Prostate gland (tissue), 2 donors: ENCODE results near the gene ZNF777. TPM values are rescaled to one million over a fixed set of nuclear protein-coding genes. Genes with fewer than 3 reads are reported as not detected.

Experiments
- DNase-seq: peaks from one replicate; pipeline ENCODE4 v3.0.0-alpha.2; 2019; ENCODE audit warnings: low spot score
- H3K27ac ChIP-seq, 2 donors: fragments of 200-600 bp; sonication (generic); 2 replicates each; pipeline ENCODE4 v1.5.1; 2017 to 2019
- H3K27me3 ChIP-seq: fragments of 200-600 bp; sonication (generic); replicated peaks from 2 replicates; pipeline ENCODE4 v1.5.1; 2019; ENCODE audit not compliant: insufficient read depth
- H3K36me3 ChIP-seq, 2 donors: fragments of 200-600 bp; sonication (generic); 1 replicate in 1 of 2; 2 replicates in 1 of 2; pipeline versions ENCODE4 v1.5.1 to v1.8.1; 2017 to 2019
- H3K4me1 ChIP-seq: fragments of 200-600 bp; sonication (generic); replicated peaks from 2 replicates; pipeline ENCODE4 v1.5.1; 2019
- H3K4me3 ChIP-seq, 2 donors: fragments of 200-600 bp; sonication (generic); 2 replicates each; pipeline ENCODE4 v1.5.1; 2017 to 2019
- H3K9me3 ChIP-seq: fragments of 200-600 bp; sonication (generic); 2 replicates; pipeline ENCODE4 v1.5.1; 2017
- POLR2A ChIP-seq: fragments of 450-650 bp; IDR thresholded peaks from one replicate; pipeline ENCODE4 v1.6.1; 2016; ENCODE audit warnings: antibody characterized with exemption, mild to moderate bottlenecking
- POLR2AphosphoS5 ChIP-seq: sonication (generic); formaldehyde crosslinking; IDR thresholded peaks from one replicate; pipeline ENCODE4 v1.6.1; 2017; ENCODE audit warnings: antibody characterized with exemption
- WGBS: methylation state at CpG from one replicate; pipeline ENCODE4 v1.1.5; 2018; 5-methylcytosine and 5-hydroxymethylcytosine counted together
- intact Hi-C: fragments of 100-400 bp; cut with DNase I; formaldehyde crosslinking; loops from one replicate; pipeline ENCODE4 v1.14.2; 2022
- total RNA-seq, 2 donors: library from RNA; depleted of rRNA; stranded (reverse); fragments of >200 nt; gene quantifications; one replicate each; pipeline ENCODE4 v1.1.0, GENCODE V29; 2016
- TF ChIP-seq, protein P1 (sequence below), 4 experiments: fragments of 200-600 bp in 2 of 4; fragments of 450-650 bp in 2 of 4; sonication (generic) in 2 of 4; IDR thresholded peaks; 1 replicate in 3 of 4; 2 replicates in 1 of 4; pipeline ENCODE4 v1.5.1; 2016 to 2019; ENCODE audit warnings: antibody characterized with exemption in 4 of 4, mild to moderate bottlenecking in 2 of 4, moderate library complexity in 2 of 4

Gene ZNF777
- total RNA-seq, 2 donors from 2014 or later, result 19.5 to 26.2 TPM

DNA sequence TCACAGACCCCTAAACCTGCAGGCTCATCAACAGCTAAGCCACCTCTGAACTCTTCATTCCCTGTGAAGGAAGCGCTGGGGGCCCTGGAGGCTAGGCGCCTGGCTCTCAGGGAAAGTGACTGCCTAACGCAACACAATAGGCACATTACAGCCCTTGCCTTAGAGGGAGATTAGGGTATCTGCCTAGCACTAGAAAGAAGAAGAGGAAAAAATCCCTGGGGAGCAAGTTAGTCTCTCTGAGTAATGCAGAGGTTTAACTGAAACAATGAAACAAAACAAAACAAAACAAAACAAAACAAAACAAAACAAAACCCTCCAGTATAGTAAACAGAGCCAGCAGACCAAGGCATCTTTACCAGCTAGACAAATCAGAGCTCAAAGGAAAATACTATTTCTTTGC, 2.6 kb downstream of the ZNF777 start:
- no peak for DNase-seq
- intact Hi-C loops, result no loop called here
- peaks cover 9% of the 10 kb centered on the region in 2 donors for H3K36me3 ChIP-seq
- no peak for TF ChIP-seq POLR2AphosphoS5
- no peaks in the 10 kb centered on the region for H3K9me3 ChIP-seq
- H3K27ac ChIP-seq, result no peak overlapping the region
- H3K4me1 ChIP-seq, result peaks cover 12% of the 10 kb centered on the region
- 87% methylated on average over 3 of the region's 3 CpGs for WGBS
- no peak overlapping the region for H3K4me3 ChIP-seq
- no peaks in the 10 kb centered on the region for H3K27me3 ChIP-seq

DNA sequence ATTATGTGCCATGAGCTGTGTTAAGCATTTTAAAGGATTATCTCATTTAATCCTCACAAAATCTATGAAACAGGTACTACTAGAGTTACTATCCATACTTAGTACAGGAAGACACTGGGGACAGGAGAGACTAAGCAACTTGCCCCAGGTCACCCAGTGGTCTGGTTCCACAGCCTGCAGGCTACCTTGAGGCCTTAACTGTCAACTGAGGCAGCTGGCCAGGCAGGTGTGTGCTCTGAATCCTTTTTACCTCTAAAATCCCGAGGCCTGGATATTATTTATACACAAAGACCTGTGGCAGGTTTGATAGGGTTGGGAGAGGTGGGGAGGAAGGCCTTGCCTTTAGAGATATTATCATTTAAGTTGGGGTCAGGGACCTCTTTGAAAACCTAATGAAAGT, 3.1 kb downstream of the ZNF777 start:
- no peaks in the 10 kb centered on the region for H3K27me3 ChIP-seq
- H3K27ac ChIP-seq, result no peak overlapping the region
- TF ChIP-seq POLR2AphosphoS5 (no peak), POLR2A (no peak)
- TF ChIP-seq, protein P1, sequence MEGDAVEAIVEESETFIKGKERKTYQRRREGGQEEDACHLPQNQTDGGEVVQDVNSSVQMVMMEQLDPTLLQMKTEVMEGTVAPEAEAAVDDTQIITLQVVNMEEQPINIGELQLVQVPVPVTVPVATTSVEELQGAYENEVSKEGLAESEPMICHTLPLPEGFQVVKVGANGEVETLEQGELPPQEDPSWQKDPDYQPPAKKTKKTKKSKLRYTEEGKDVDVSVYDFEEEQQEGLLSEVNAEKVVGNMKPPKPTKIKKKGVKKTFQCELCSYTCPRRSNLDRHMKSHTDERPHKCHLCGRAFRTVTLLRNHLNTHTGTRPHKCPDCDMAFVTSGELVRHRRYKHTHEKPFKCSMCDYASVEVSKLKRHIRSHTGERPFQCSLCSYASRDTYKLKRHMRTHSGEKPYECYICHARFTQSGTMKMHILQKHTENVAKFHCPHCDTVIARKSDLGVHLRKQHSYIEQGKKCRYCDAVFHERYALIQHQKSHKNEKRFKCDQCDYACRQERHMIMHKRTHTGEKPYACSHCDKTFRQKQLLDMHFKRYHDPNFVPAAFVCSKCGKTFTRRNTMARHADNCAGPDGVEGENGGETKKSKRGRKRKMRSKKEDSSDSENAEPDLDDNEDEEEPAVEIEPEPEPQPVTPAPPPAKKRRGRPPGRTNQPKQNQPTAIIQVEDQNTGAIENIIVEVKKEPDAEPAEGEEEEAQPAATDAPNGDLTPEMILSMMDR (IDR thresholded peaks at IDR 0.05), result no peak
- peaks cover 9% of the 10 kb centered on the region in 2 donors for H3K36me3 ChIP-seq
- H3K4me3 ChIP-seq, result no peak overlapping the region
- intact Hi-C loops, result no loop called here
- H3K4me1 ChIP-seq, result peaks cover 12% of the 10 kb centered on the region
- no peak for DNase-seq
- WGBS, result 80% methylated on average over 1 of the region's 1 CpG
- no peaks in the 10 kb centered on the region for H3K9me3 ChIP-seq

DNA sequence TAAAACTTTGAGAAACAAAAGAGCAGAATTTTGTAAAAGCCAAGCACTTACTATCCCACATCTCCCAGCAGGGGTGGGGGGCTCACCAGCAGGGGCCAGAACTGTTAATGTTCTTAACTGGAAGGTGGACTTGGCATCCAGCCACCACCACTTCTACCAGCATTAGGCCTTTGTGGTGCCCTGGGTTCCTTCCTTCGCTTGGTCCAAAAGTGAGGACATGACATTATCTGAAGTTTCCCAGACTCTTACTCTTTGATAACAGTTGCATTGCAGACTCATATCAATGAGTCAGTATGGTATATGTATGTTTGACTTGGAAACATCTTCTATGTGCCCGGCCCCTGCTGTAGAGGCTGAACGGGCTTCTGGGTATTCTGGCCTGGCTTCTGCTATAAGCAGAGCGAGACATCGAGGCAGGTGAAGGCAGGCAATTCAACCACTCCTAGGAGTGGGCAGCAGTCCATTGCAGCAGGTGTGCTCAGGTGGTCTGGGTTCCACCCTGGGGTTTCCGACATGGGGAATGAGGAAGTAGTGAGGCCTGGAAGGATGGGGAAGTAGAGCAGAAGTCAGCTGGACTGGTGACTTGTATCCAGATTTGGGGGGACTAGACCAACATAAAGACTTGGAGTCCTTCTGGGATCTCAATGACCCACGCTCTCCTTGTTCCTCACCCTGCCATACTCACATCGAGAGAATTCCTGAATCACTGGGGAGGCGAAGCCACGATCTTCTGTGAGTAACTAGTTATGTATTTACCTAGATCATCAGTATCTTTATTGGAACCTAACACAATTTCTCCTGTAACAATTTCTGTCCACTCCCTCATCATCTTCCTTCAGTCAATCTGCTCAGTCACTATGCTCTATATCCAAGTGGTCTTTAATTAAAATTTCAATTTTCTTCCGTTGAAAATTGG, 4.1 kb downstream of the ZNF777 start:
- H3K9me3 ChIP-seq, result no peaks in the 10 kb centered on the region
- WGBS, result 91% methylated on average over 11 of the region's 11 CpGs
- peaks cover 9% of the 10 kb centered on the region in 2 donors for H3K36me3 ChIP-seq
- no peak for DNase-seq
- no peak overlapping the region for H3K4me3 ChIP-seq
- TF ChIP-seq POLR2A (no peak), POLR2AphosphoS5 (no peak)
- TF ChIP-seq, protein P1 (IDR thresholded peaks at IDR 0.05), result no peak
- no peaks in the 10 kb centered on the region for H3K27me3 ChIP-seq
- no peak overlapping the region for H3K27ac ChIP-seq
- peaks cover 12% of the 10 kb centered on the region for H3K4me1 ChIP-seq
- intact Hi-C loops, result no loop called here

DNA sequence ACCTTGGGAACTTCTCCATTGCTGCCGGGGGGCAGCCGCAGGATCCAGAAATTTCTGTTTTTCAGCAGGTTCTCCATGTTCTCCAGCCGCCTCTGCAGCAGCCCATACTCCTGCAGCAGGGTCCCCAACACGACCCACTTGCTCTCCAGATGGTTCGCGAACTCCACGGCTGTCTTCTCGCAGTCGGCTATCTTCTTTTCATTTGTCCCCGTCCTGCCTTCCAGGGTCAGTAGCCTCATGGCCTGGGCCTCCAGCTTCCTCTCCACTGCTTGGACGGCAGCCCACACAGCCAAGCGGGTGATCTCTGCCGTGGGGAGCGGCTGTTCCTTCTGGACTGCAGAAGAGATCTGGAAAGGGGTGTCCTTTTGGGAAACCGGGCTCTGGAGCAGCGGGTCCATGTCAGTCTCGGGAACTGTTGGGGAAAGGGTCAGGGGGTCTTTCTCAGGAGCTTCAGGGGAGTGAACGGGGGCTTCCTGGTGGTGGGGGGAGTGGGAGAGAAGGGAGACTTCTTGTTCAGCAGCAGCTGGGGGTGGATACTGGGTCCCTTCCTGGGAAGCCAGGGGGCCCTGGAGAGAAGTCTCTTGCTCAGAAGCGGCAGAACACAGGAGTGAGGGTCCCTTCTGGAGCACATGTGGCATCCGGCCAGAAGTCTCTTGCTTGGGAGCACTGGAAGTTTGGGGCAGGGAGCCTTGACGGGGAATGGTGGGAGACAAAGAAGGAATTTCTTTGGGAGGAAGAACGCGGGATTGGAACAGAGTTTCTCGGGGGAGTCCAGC, 5.5 kb downstream of the ZNF777 start:
- Histone ChIP-seq H3K27me3 (no peaks in the 10 kb centered on the region), H3K9me3 (no peaks in the 10 kb centered on the region), H3K27ac (no peak overlapping the region), H3K4me1 (peaks cover 12% of the 10 kb centered on the region), H3K36me3 (peaks cover 9 to 17% of the 10 kb centered on the region in 2 donors), H3K4me3 (no peak overlapping the region)
- 90% methylated on average over 24 of the region's 24 CpGs for WGBS
- intact Hi-C loops, result no loop called here
- TF ChIP-seq POLR2A (no peak), POLR2AphosphoS5 (no peak)
- TF ChIP-seq, protein P1 (IDR thresholded peaks at IDR 0.05), result no peak
- DNase-seq, result peak; percentile 3

DNA sequence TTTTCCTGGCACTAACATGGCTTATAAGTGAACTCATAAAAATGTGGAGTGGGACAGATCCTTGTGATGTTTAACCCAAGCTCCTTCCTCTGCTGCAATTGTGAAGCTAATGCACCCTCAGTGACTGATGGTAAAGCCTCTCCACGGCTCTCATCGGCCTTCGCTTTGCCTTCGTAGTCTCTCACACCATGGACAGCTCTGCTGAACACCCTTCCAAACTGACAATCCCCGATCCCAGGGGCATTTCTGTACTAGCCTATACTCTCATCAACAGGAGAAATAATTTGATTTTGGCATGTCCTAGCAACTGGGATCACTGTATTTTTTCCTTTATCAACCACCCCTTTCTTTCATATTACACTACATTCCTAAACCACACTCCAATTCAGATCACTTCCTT, 6.1 kb downstream of the ZNF777 start:
- Histone ChIP-seq H3K27me3 (no peaks in the 10 kb centered on the region), H3K27ac (no peak overlapping the region), H3K36me3 (peaks cover 12 to 21% of the 10 kb centered on the region in 2 donors), H3K4me3 (no peak overlapping the region), H3K4me1 (peaks cover 12% of the 10 kb centered on the region), H3K9me3 (no peaks in the 10 kb centered on the region)
- intact Hi-C loops, result no loop called here
- DNase-seq, result no peak
- TF ChIP-seq, protein P1 (IDR thresholded peaks at IDR 0.05), result no peak
- no peak for TF ChIP-seq POLR2A
- no peak for TF ChIP-seq POLR2AphosphoS5
- WGBS, result 95% methylated on average over 5 of the region's 5 CpGs
